BLaER1 treated with 17β-estradiol and CSF1 and Interleukin-3, amounts not matched to agents 10 nM and 100 nM (cell line): ENCODE measurements around the gene LAMTOR1.
A peak's percentile ranks its signal among the peaks of the same experiment; 100 is the strongest.

Source experiments
- H3K27ac ChIP-seq, 11 experiments: shearing (Covaris generic); formaldehyde crosslinking; 2 replicates each; pipeline ENCODE4 v1.8.1; 2022
- H3K27me3 ChIP-seq, 11 experiments: shearing (Covaris generic); formaldehyde crosslinking; 2 replicates each; pipeline ENCODE4 v1.8.1; 2022
- H3K36me3 ChIP-seq, 11 experiments: shearing (Covaris generic); formaldehyde crosslinking; 2 replicates each; pipeline ENCODE4 v1.8.1; 2022
- H3K4me1 ChIP-seq, 10 experiments: shearing (Covaris generic); formaldehyde crosslinking; 2 replicates each; pipeline ENCODE4 v1.8.1; 2022
- H3K4me2 ChIP-seq, 11 experiments: shearing (Covaris generic); formaldehyde crosslinking; 2 replicates each; pipeline ENCODE4 v1.8.1; 2022
- H3K4me3 ChIP-seq, 10 experiments: shearing (Covaris generic); formaldehyde crosslinking; 2 replicates each; pipeline ENCODE4 v1.8.1; 2022
- H3K9ac ChIP-seq, 11 experiments: shearing (Covaris generic); formaldehyde crosslinking; 2 replicates each; pipeline ENCODE4 v1.8.1; 2022
- H3K9me3 ChIP-seq, 11 experiments: shearing (Covaris generic); formaldehyde crosslinking; replicated peaks in 1 of 11; 2 replicates each; pipeline ENCODE4 v1.8.1; 2022
- H4K20me1 ChIP-seq, 11 experiments: shearing (Covaris generic); formaldehyde crosslinking; 2 replicates each; pipeline ENCODE4 v1.8.1; 2022
- Cebpa-rat ChIP-seq, 11 experiments: shearing (Covaris generic); IDR thresholded peaks; 2 replicates each; pipeline ENCODE4 v1.8.1; 2022

Gene LAMTOR1

DNA sequence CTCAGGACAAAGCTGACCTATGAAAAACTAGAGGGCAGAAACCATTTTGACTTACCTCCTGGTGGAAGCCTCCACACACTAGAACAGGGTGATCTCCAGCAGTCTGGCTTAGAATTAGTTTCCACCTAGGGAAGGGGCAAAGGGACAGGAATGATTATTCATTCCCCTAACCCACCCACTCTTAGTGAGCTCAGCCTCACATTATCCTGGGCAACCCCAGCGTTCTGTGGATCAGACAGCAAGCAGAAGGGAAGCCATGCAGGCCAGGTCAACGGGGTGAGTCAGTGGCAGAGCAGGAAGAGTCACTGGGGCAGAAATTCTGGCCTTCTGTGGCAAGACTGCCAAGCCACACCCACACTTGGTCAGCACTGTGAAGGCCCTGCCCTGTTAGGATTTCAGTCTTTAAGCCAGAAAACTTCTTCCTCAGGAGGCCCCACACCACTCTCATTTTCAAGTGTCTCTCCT lies 33.3 kb downstream of the LAMTOR1 start:
- H3K4me1 ChIP-seq, result peaks cover 63 to 94% (median 75%) of the 10 kb centered on the region in 10 experiments
- H3K36me3 ChIP-seq, result peaks cover 7 to 51% (median 36%) of the 10 kb centered on the region in 11 experiments; a peak in 18 of 22 replicates
- peak overlapping the region; percentile 57 to 89 (median 79) for H3K27ac ChIP-seq
- H3K4me3 ChIP-seq, result peak overlapping the region; percentile 13 to 62 (median 44); a peak in 16 of 20 replicates
- H3K27me3 ChIP-seq, result no peaks in the 10 kb centered on the region
- H3K9me3 ChIP-seq, result no peaks in the 10 kb centered on the region
- H3K9ac ChIP-seq, result peak overlapping the region; percentile 39 to 78 (median 69)
- H4K20me1 ChIP-seq, result peaks cover 0 to 66% (median 9%) of the 10 kb centered on the region in 11 experiments; a peak in 8 of 22 replicates
- H3K4me2 ChIP-seq, result peak overlapping the region; percentile 71 to 91 (median 82)
- peak in 1 of 11 experiments; percentile 40; a peak in 2 of 22 replicates for TF ChIP-seq Cebpa-rat (IDR thresholded peaks at IDR 0.05)

DNA sequence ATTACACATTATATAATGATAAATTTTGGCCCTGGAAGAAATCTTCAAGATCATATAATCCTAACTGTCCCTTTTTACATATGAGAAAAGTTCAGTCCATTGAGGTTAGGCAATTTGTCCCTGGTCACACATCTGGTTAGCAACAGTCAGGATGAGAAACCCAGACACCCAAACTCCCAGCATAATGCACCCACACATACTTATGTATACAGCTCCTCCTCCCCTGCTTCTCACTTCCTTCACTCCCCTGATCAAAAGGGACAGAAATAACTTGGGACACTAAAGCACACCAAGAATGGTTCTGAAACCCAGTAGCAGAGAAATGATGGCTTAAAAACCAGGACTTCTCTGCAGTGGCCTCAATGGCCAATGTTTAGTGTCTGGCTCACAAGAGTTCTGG lies 33.9 kb downstream of the LAMTOR1 start:
- H3K9me3 ChIP-seq, result no peaks in the 10 kb centered on the region
- H3K4me1 ChIP-seq, result peaks cover 63 to 88% (median 72%) of the 10 kb centered on the region in 10 experiments
- peak overlapping the region in 9 of 10 experiments; percentile 13 to 62 (median 48); a peak in 16 of 20 replicates for H3K4me3 ChIP-seq
- peaks cover 13 to 52% (median 38%) of the 10 kb centered on the region in 11 experiments; a peak in 21 of 22 replicates for H3K36me3 ChIP-seq
- peak overlapping the region; percentile 39 to 78 (median 69); a peak in 21 of 22 replicates for H3K9ac ChIP-seq
- peak overlapping the region; percentile 71 to 91 (median 82) for H3K4me2 ChIP-seq
- H4K20me1 ChIP-seq, result peaks cover 0 to 60% (median 11%) of the 10 kb centered on the region in 11 experiments; a peak in 10 of 22 replicates
- no peaks in the 10 kb centered on the region for H3K27me3 ChIP-seq
- no peak for TF ChIP-seq Cebpa-rat (IDR thresholded peaks at IDR 0.05)
- H3K27ac ChIP-seq, result peak overlapping the region; percentile 57 to 89 (median 79)

- H3K9ac ChIP-seq, result peak overlapping the region in 2 of 11 experiments; percentile 61 to 76; a peak in 3 of 22 replicates
- peak overlapping the region in 2 of 10 experiments; percentile 50 to 60; a peak in 2 of 20 replicates for H3K4me3 ChIP-seq
- H3K36me3 ChIP-seq, result peaks cover 24 to 56% (median 51%) of the 10 kb centered on the region in 11 experiments; a peak in 21 of 22 replicates
- H3K27ac ChIP-seq, result peak overlapping the region in 4 of 11 experiments; percentile 20 to 89 (median 84); a peak in 3 of 22 replicates
- H4K20me1 ChIP-seq, result peaks cover 0 to 51% (median 12%) of the 10 kb centered on the region in 11 experiments; a peak in 10 of 22 replicates
- no peaks in the 10 kb centered on the region for H3K27me3 ChIP-seq
- no peak for TF ChIP-seq Cebpa-rat (IDR thresholded peaks at IDR 0.05)
- peak overlapping the region in 10 of 11 experiments; percentile 74 to 91 (median 83); a peak in 17 of 22 replicates for H3K4me2 ChIP-seq
- peaks cover 54 to 73% (median 62%) of the 10 kb centered on the region in 10 experiments for H3K4me1 ChIP-seq
- H3K9me3 ChIP-seq, result no peaks in the 10 kb centered on the region
Observed at GRCh38 chr11:72067676-72068075, 35.4 kb downstream of the LAMTOR1 start.

- Histone ChIP-seq H3K9ac (peak overlapping the region in 2 of 11 experiments; percentile 61 to 76; a peak in 4 of 22 replicates), H3K36me3 (peaks cover 29 to 60% (median 55%) of the 10 kb centered on the region in 11 experiments; a peak in 21 of 22 replicates), H3K4me3 (peak overlapping the region in 1 of 10 experiments; percentile 18; a peak in 1 of 20 replicates), H3K27me3 (no peaks in the 10 kb centered on the region), H3K4me2 (peak overlapping the region in 7 of 11 experiments; percentile 20 to 91 (median 82); a peak in 10 of 22 replicates), H3K27ac (peak overlapping the region in 3 of 11 experiments; percentile 1 to 8 (median 4); a peak in 2 of 22 replicates), H3K4me1 (peaks cover 52 to 73% (median 60%) of the 10 kb centered on the region in 10 experiments), H4K20me1 (peaks cover 0 to 47% (median 13%) of the 10 kb centered on the region in 11 experiments; a peak in 11 of 22 replicates), H3K9me3 (no peaks in the 10 kb centered on the region)
- TF ChIP-seq Cebpa-rat (IDR thresholded peaks at IDR 0.05), result no peak
Observed at GRCh38 chr11:72067266-72067665, 35.8 kb downstream of the LAMTOR1 start.

DNA sequence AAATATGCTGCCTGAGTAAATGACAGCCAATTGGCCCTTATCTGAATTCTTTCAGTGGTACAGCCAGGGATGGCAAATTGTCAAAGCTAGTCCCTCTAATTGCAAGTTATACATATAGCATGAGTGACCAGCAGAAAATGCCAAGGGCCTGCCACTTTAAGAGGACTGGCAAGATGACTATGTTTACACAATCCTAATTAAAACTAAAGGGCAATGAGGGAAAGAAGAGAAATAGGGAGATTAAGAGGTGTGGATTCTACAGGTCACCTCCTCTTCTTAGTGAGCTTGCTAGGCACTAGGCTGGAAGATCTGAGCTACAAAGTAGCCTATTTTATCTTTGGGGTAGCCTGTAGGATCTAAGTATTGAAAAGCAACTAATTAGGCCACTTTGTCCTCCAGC lies 36.2 kb downstream of the LAMTOR1 start:
- no peaks in the 10 kb centered on the region for H3K9me3 ChIP-seq
- peaks cover 0 to 44% (median 15%) of the 10 kb centered on the region in 11 experiments; a peak in 13 of 22 replicates for H4K20me1 ChIP-seq
- H3K9ac ChIP-seq, result peak overlapping the region in 2 of 11 experiments; percentile 61 to 76; a peak in 5 of 22 replicates
- peak overlapping the region in 1 of 10 experiments; percentile 18; a peak in 1 of 20 replicates for H3K4me3 ChIP-seq
- H3K27ac ChIP-seq, result peak overlapping the region in 3 of 11 experiments; percentile 1 to 8 (median 4); a peak in 2 of 22 replicates
- no peak for TF ChIP-seq Cebpa-rat (IDR thresholded peaks at IDR 0.05)
- peak overlapping the region in 7 of 11 experiments; percentile 20 to 91 (median 82); a peak in 10 of 22 replicates for H3K4me2 ChIP-seq
- H3K4me1 ChIP-seq, result peaks cover 52 to 73% (median 59%) of the 10 kb centered on the region in 10 experiments
- H3K36me3 ChIP-seq, result peaks cover 31 to 64% (median 57%) of the 10 kb centered on the region in 11 experiments; a peak in 21 of 22 replicates
- no peaks in the 10 kb centered on the region for H3K27me3 ChIP-seq

- peak overlapping the region; percentile 35 to 64 (median 48); a peak in 19 of 22 replicates for H3K4me2 ChIP-seq
- H3K4me1 ChIP-seq, result peaks cover 10 to 29% (median 16%) of the 10 kb centered on the region in 10 experiments
- peaks cover 38 to 96% (median 70%) of the 10 kb centered on the region in 11 experiments for H3K36me3 ChIP-seq
- no peak for TF ChIP-seq Cebpa-rat (IDR thresholded peaks at IDR 0.05)
- H3K9ac ChIP-seq, result 0 out of 22 replicates have a peak overlapping the region, but pooled peaks of 2 of the 11 experiments have one; percentile 20 to 34
- no peak overlapping the region for H3K4me3 ChIP-seq
- no peaks in the 10 kb centered on the region for H3K27me3 ChIP-seq
- H4K20me1 ChIP-seq, result peaks cover 0 to 46% (median 15%) of the 10 kb centered on the region in 11 experiments; a peak in 13 of 22 replicates
- peak overlapping the region in 3 of 11 experiments; percentile 4 to 27 (median 20); a peak in 2 of 22 replicates for H3K27ac ChIP-seq
- H3K9me3 ChIP-seq, result no peaks in the 10 kb centered on the region
Observed at GRCh38 chr11:72061739-72062396, 41.2 kb downstream of the LAMTOR1 start.

DNA sequence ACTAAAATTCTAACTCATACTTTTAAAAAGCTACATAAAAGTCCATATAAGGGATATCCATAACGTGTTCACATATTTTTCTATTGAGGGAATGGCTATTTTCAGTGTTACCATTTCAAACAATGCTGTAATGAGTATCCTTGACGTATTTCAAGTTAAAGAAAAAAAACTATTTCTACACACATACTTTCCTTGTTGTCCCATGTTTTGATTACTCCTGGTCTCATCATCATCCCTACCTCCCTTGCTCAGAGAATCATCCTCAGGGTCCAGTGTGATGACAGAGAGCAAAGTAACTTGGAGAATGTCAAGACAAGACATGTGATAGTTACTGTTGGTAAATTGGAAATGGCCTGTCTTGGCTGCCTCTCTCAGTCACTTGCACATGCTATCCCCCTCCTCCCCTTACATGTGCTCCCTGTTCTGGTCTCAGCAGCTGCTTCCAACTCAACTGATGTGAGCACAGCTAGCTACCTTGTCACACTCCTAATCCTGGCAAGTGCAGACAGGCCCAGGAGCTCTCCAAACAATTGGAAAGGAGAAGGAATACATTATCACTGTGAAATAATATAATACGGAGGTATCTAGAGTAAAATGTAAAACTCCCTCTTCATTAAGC lies 44.6 kb downstream of the LAMTOR1 start:
- Histone ChIP-seq H3K27ac (no peak overlapping the region), H3K27me3 (no peaks in the 10 kb centered on the region), H3K4me3 (no peak overlapping the region), H3K4me2 (no peak overlapping the region), H3K4me1 (peaks cover 7 to 17% (median 11%) of the 10 kb centered on the region in 10 experiments), H3K36me3 (peaks cover 47 to 100% (median 73%) of the 10 kb centered on the region in 11 experiments), H4K20me1 (peaks cover 0 to 52% (median 22%) of the 10 kb centered on the region in 11 experiments; a peak in 13 of 22 replicates), H3K9ac (no peak overlapping the region), H3K9me3 (no peaks in the 10 kb centered on the region)
- no peak for TF ChIP-seq Cebpa-rat (IDR thresholded peaks at IDR 0.05)
